ENCODE data around the gene MRPL11. TPM values are rescaled to one million over a fixed set of nuclear protein-coding genes. Genes with fewer than 3 reads are reported as not detected.

Gene MRPL11
- polyA plus RNA-seq, 1 of the 3 experiments (the other 2 are of a cell fraction) = 45.6 TPM

DNA sequence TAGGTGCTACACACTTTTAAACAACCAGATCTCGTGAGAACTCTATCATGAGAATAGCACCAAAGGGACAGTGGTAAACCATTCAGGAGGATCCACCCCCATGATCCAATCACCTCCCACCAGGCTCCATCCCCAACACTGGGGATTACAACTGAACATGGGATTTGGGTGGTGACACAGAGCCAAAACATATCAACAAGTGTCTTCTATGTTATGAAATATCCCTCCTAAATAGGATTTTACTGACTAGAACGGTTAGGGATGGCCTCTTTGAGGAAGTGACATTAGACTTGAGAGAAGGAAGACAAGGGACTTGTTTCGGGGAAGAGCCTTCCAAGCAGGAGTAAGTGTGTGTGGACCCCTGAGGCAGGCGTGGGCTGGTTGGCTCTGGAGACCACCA is 11.9 kb upstream of the MRPL11 start:
- WGBS (ENCODE audit: low lambda C conversion rate) = 7% methylated on average over 4 of the region's 4 CpGs
- DNase-seq = no peak
- Histone ChIP-seq H3K9ac (no peak overlapping the region), H3K4me2 (no peak overlapping the region), H3K79me2 (ENCODE audit: insufficient read depth) (no peaks in the 10 kb centered on the region), H3K9me3 (no peaks in the 10 kb centered on the region), H3K36me3 (replicated peaks in 1 of 2; ENCODE audit: control insufficient read depth in 1 of 2, insufficient read depth in 2 of 2, low read length in 1 of 2) (no peaks in the 10 kb centered on the region), H3K4me3 (ENCODE audit: low read depth in 2 of 2, low read length in 1 of 2) (no peak overlapping the region), H2AFZ (ENCODE audit: low read depth) (no peak overlapping the region), H3K27ac (ENCODE audit: low read depth in 2 of 2, low read length in 1 of 2) (no peak overlapping the region), H3K9me2 (no peaks in the 10 kb centered on the region), H3K27me3 (ENCODE audit: insufficient read depth) (peaks cover 9% of the 10 kb centered on the region), H3F3A (replicated peaks; ENCODE audit: insufficient read depth) (no peaks in the 10 kb centered on the region), H3K4me1 (ENCODE audit: control insufficient read depth in 1 of 2, insufficient read depth in 2 of 2, low read depth in 1 of 2, low read length in 1 of 2) (no peaks in the 10 kb centered on the region), H4K20me1 (ENCODE audit: insufficient read depth) (no peaks in the 10 kb centered on the region)
- CTCF ChIA-PET = no interaction called here
- TF ChIP-seq FOXJ3 (CRISPR knock-in tag; IDR thresholded peaks at IDR 0.05) (no peak), MXI1 (IDR thresholded peaks at IDR 0.05; ENCODE audit: low read depth, low read length) (no peak), NFIC (IDR thresholded peaks at IDR 0.05; ENCODE audit: borderline replicate concordance) (no peak), TEAD4 (IDR thresholded peaks at IDR 0.05; ENCODE audit: borderline replicate concordance, insufficient read depth) (no peak), TAF1 (IDR thresholded peaks at IDR 0.05; ENCODE audit: borderline replicate concordance, low read depth, low read length) (no peak), MEF2A (IDR thresholded peaks at IDR 0.05; ENCODE audit: borderline replicate concordance, low read depth) (no peak), EZH2phosphoT487 (IDR thresholded peaks at IDR 0.05; ENCODE audit: borderline replicate concordance, low read depth) (no peak), RCOR1 (IDR thresholded peaks at IDR 0.05; ENCODE audit: low read length) (no peak), TCF12 (IDR thresholded peaks at IDR 0.05) (no peak), POLR2AphosphoS5 (IDR thresholded peaks at IDR 0.05; ENCODE audit: low read depth, low read length) (no peak), NRF1 (IDR thresholded peaks at IDR 0.05; ENCODE audit: low read depth, low read length) (no peak)
- TF ChIP-seq, protein P1, sequence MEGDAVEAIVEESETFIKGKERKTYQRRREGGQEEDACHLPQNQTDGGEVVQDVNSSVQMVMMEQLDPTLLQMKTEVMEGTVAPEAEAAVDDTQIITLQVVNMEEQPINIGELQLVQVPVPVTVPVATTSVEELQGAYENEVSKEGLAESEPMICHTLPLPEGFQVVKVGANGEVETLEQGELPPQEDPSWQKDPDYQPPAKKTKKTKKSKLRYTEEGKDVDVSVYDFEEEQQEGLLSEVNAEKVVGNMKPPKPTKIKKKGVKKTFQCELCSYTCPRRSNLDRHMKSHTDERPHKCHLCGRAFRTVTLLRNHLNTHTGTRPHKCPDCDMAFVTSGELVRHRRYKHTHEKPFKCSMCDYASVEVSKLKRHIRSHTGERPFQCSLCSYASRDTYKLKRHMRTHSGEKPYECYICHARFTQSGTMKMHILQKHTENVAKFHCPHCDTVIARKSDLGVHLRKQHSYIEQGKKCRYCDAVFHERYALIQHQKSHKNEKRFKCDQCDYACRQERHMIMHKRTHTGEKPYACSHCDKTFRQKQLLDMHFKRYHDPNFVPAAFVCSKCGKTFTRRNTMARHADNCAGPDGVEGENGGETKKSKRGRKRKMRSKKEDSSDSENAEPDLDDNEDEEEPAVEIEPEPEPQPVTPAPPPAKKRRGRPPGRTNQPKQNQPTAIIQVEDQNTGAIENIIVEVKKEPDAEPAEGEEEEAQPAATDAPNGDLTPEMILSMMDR (IDR thresholded peaks at IDR 0.05) = no peak
- TF ChIP-seq, protein P2, sequence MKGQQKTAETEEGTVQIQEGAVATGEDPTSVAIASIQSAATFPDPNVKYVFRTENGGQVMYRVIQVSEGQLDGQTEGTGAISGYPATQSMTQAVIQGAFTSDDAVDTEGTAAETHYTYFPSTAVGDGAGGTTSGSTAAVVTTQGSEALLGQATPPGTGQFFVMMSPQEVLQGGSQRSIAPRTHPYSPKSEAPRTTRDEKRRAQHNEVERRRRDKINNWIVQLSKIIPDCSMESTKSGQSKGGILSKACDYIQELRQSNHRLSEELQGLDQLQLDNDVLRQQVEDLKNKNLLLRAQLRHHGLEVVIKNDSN (IDR thresholded peaks at IDR 0.05; ENCODE audit: borderline replicate concordance, low read depth) = no peak
- POLR2A ChIA-PET = no interaction called here

GRCh38 chr11:66448523-66448922 is 9.9 kb upstream of the MRPL11 start:
- WGBS (ENCODE audit: low lambda C conversion rate) = 9% methylated on average over 4 of the region's 4 CpGs
- Histone ChIP-seq H3K9me2 (no peaks in the 10 kb centered on the region), H2AFZ (ENCODE audit: low read depth) (no peak overlapping the region), H3K4me3 (ENCODE audit: low read depth in 2 of 2, low read length in 1 of 2) (no peak overlapping the region), H3K36me3 (replicated peaks in 1 of 2; ENCODE audit: control insufficient read depth in 1 of 2, insufficient read depth in 2 of 2, low read length in 1 of 2) (no peaks in the 10 kb centered on the region), H3K4me2 (no peak overlapping the region), H3F3A (replicated peaks; ENCODE audit: insufficient read depth) (no peaks in the 10 kb centered on the region), H3K79me2 (ENCODE audit: insufficient read depth) (no peaks in the 10 kb centered on the region), H4K20me1 (ENCODE audit: insufficient read depth) (no peaks in the 10 kb centered on the region), H3K4me1 (ENCODE audit: control insufficient read depth in 1 of 2, insufficient read depth in 2 of 2, low read depth in 1 of 2, low read length in 1 of 2) (no peaks in the 10 kb centered on the region), H3K27ac (ENCODE audit: low read depth in 2 of 2, low read length in 1 of 2) (no peak overlapping the region), H3K27me3 (ENCODE audit: insufficient read depth) (peaks cover 9% of the 10 kb centered on the region), H3K9me3 (no peaks in the 10 kb centered on the region), H3K9ac (no peak overlapping the region)
- ChIA-PET POLR2A (no interaction called here), CTCF (no interaction called here)
- DNase-seq = no peak
- no peak for TF ChIP-seq SIN3A (IDR thresholded peaks at IDR 0.05; ENCODE audit: borderline replicate concordance, low read depth, low read length)
- no peak for TF ChIP-seq PBX3 (IDR thresholded peaks at IDR 0.05)
- no peak for TF ChIP-seq EZH2phosphoT487 (IDR thresholded peaks at IDR 0.05; ENCODE audit: borderline replicate concordance, low read depth)
- TF ChIP-seq FOXM1 (IDR thresholded peaks at IDR 0.05; ENCODE audit: low read depth) = no peak
- no peak for TF ChIP-seq NRF1 (IDR thresholded peaks at IDR 0.05; ENCODE audit: low read depth, low read length)
- TF ChIP-seq FOSL2 (IDR thresholded peaks at IDR 0.05; ENCODE audit: borderline replicate concordance, low read depth) = no peak
- TF ChIP-seq, protein P3, sequence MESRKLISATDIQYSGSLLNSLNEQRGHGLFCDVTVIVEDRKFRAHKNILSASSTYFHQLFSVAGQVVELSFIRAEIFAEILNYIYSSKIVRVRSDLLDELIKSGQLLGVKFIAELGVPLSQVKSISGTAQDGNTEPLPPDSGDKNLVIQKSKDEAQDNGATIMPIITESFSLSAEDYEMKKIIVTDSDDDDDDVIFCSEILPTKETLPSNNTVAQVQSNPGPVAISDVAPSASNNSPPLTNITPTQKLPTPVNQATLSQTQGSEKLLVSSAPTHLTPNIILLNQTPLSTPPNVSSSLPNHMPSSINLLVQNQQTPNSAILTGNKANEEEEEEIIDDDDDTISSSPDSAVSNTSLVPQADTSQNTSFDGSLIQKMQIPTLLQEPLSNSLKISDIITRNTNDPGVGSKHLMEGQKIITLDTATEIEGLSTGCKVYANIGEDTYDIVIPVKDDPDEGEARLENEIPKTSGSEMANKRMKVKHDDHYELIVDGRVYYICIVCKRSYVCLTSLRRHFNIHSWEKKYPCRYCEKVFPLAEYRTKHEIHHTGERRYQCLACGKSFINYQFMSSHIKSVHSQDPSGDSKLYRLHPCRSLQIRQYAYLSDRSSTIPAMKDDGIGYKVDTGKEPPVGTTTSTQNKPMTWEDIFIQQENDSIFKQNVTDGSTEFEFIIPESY (IDR thresholded peaks at IDR 0.05; ENCODE audit: borderline replicate concordance, low read depth) = no peak
- TF ChIP-seq CHD2 (IDR thresholded peaks at IDR 0.05; ENCODE audit: low read length, partially characterized antibody) = no peak
- no peak for TF ChIP-seq RXRA (IDR thresholded peaks at IDR 0.05; ENCODE audit: borderline replicate concordance, low read depth)
- TF ChIP-seq RAD21 (IDR thresholded peaks at IDR 0.05; ENCODE audit: low read length) = no peak
- no peak for TF ChIP-seq SMC3 (IDR thresholded peaks at IDR 0.05; ENCODE audit: low read depth, low read length)

Data from SK-N-SH (cell line).